OCI-LY1 (cell line): ENCODE measurements around the gene KY.

Source experiments
- H2AFZ ChIP-seq: fragments of 200-600 bp; sonication (generic), shearing (Covaris generic); 2 replicates; pipeline ENCODE4 v1.6.0; 2014; ENCODE audit warnings: antibody characterized with exemption, mild to moderate bottlenecking, low read length
- H3F3A ChIP-seq: fragments of 200-600 bp; sonication (generic), shearing (Covaris generic); 2 replicates; pipeline ENCODE4 v1.6.0; 2014; ENCODE audit warnings: mild to moderate bottlenecking, antibody characterized with exemption, low read length, moderate library complexity; ENCODE audit not compliant: insufficient read depth
- H3K27ac ChIP-seq: fragments of 200-600 bp; sonication (generic); 2 replicates; pipeline ENCODE4 v1.5.1; 2014; ENCODE audit warnings: low read length, mixed run types, mild to moderate bottlenecking, low read depth; ENCODE audit not compliant: poor library complexity, severe bottlenecking
- H3K27me3 ChIP-seq: fragments of 200-600 bp; sonication (generic); 2 replicates; pipeline ENCODE4 v1.6.0; 2014; ENCODE audit warnings: antibody characterized with exemption, mild to moderate bottlenecking, low read length, moderate library complexity; ENCODE audit not compliant: insufficient read depth
- H3K36me3 ChIP-seq: fragments of 200-600 bp; sonication (generic); 2 replicates; pipeline ENCODE4 v1.6.1; 2014; ENCODE audit warnings: mild to moderate bottlenecking, antibody characterized with exemption, low read length, moderate library complexity, mixed read lengths; ENCODE audit not compliant: insufficient read depth
- H3K4me1 ChIP-seq: fragments of 200-600 bp; sonication (generic); 2 replicates; pipeline ENCODE4 v1.5.1; 2014; ENCODE audit warnings: mild to moderate bottlenecking, low read length, moderate library complexity; ENCODE audit not compliant: insufficient read depth, severe bottlenecking
- H3K4me2 ChIP-seq: fragments of 200-600 bp; sonication (generic), shearing (Covaris generic); 2 replicates; pipeline ENCODE4 v1.6.1; 2014; ENCODE audit warnings: low read length
- H3K4me3 ChIP-seq: fragments of 200-600 bp; sonication (generic); 2 replicates; pipeline ENCODE4 v1.5.1; 2014; ENCODE audit warnings: low read length, low read depth, mild to moderate bottlenecking, mixed read lengths; ENCODE audit not compliant: poor library complexity, severe bottlenecking
- H3K79me2 ChIP-seq: fragments of 200-600 bp; shearing (Covaris generic); 2 replicates; pipeline ENCODE4 v1.6.1; 2016; ENCODE audit warnings: mixed run types, low read length, mixed read lengths; ENCODE audit not compliant: insufficient read depth
- H3K9ac ChIP-seq: fragments of 200-600 bp; sonication (generic), shearing (Covaris generic); 2 replicates; pipeline ENCODE4 v1.6.1; 2014; ENCODE audit warnings: mild to moderate bottlenecking, low read length, mixed read lengths
- H3K9me2 ChIP-seq: fragments of 200-600 bp; sonication (generic), shearing (Covaris generic); 2 replicates; pipeline ENCODE4 v1.6.1; 2014; ENCODE audit warnings: low read depth, mild to moderate bottlenecking, low read length, mixed read lengths
- H3K9me3 ChIP-seq: fragments of 200-600 bp; shearing (Covaris generic); 2 replicates; pipeline ENCODE4 v1.6.1; 2014; ENCODE audit warnings: low read length, mixed read lengths
- H4K20me1 ChIP-seq: fragments of 200-600 bp; sonication (generic), shearing (Covaris generic); 2 replicates; pipeline ENCODE4 v1.6.0; 2016; ENCODE audit warnings: mild to moderate bottlenecking, low read length; ENCODE audit not compliant: insufficient read depth
- EZH2 ChIP-seq: fragments of 200-600 bp; sonication (generic), shearing (Covaris generic); IDR thresholded peaks from 2 replicates; pipeline ENCODE4 v1.8.0; 2017; ENCODE audit warnings: borderline replicate concordance, mixed run types, mild to moderate bottlenecking, antibody characterized with exemption, low read length, moderate library complexity, mixed read lengths
- TF ChIP-seq, protein P1 (sequence below): fragments of 200-600 bp; sonication (generic), shearing (Covaris generic); IDR thresholded peaks from 2 replicates; pipeline ENCODE4 v1.5.1; 2017; ENCODE audit warnings: mild to moderate bottlenecking, antibody characterized with exemption, low read length, moderate library complexity, mixed read lengths

KY gene

DNA sequence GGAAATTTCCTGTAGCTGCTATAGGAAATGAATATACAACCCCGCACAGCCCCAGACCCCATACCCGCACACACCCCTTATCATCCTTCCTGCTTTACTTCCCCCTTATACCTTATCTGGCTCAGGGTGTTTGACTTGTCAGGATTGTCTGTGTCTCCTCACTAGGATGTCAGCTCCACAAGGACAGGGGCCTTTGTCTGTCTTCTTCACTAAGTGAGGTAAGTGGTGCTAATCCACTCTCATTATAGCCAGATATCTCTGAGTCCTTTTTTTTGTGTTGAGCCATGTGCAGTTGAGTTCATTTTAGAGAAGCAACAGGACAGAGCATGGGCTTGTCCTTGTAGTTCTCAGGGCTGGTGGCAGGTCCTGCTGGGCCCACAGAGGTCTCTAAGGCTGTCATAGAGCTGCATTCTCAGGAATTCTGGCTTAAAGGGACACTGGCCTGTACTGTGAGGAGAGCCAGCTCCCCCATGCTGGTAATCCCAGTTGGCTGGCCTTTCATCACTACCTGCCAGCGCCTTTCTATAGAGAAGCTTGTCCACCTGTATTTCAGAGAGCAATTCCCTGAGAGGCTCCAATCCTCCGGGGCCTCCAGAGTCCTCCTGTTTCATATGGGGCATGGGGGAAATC lies 9.0 kb downstream of the KY start:
- Histone ChIP-seq H3K27ac (no peak overlapping the region), H3K9me3 (no peaks in the 10 kb centered on the region), H3K27me3 (no peaks in the 10 kb centered on the region), H3K4me2 (no peak overlapping the region), H3K4me1 (no peaks in the 10 kb centered on the region), H2AFZ (no peak overlapping the region), H3K79me2 (no peaks in the 10 kb centered on the region), H3F3A (no peaks in the 10 kb centered on the region), H3K9ac (no peak overlapping the region), H3K36me3 (no peaks in the 10 kb centered on the region), H3K9me2 (no peaks in the 10 kb centered on the region), H3K4me3 (no peak overlapping the region), H4K20me1 (no peaks in the 10 kb centered on the region)
- TF ChIP-seq EZH2: no peak
- TF ChIP-seq, protein P1, sequence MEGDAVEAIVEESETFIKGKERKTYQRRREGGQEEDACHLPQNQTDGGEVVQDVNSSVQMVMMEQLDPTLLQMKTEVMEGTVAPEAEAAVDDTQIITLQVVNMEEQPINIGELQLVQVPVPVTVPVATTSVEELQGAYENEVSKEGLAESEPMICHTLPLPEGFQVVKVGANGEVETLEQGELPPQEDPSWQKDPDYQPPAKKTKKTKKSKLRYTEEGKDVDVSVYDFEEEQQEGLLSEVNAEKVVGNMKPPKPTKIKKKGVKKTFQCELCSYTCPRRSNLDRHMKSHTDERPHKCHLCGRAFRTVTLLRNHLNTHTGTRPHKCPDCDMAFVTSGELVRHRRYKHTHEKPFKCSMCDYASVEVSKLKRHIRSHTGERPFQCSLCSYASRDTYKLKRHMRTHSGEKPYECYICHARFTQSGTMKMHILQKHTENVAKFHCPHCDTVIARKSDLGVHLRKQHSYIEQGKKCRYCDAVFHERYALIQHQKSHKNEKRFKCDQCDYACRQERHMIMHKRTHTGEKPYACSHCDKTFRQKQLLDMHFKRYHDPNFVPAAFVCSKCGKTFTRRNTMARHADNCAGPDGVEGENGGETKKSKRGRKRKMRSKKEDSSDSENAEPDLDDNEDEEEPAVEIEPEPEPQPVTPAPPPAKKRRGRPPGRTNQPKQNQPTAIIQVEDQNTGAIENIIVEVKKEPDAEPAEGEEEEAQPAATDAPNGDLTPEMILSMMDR: no peak

DNA sequence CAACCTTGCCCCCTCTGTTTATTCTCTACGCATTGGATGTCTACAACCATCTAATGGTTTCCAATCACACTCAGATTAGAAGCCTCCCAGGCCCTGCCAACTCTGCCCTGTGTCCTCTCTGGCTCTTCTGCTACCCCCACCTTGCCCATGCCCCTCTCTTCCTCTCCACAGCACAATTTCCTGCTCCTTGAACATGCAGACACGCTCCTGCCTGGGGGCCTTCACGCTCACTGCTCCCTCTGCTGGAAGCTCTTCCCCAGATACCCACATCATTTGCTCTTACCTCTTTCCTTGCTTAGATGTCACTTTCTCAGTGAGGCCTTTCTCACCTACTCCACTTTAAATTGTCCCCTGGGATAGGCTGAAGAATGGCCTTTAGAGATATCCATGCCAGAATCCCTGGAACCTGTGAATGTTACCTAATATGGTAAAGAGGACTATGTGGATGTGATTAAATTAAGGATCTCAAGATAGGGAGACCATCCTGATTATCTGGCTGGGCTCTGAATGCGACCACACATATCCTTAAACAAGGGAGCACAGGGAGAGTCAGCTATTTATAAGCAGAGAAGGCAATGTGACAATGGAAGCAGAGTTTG lies 9.9 kb downstream of the KY start:
- H3K36me3 ChIP-seq: no peaks in the 10 kb centered on the region
- no peaks in the 10 kb centered on the region for H3F3A ChIP-seq
- no peak overlapping the region for H3K9ac ChIP-seq
- no peaks in the 10 kb centered on the region for H3K4me1 ChIP-seq
- TF ChIP-seq, protein P1: peak; percentile 68; the same call in 1 of the 2 replicates
- no peak for TF ChIP-seq EZH2
- no peak overlapping the region for H3K27ac ChIP-seq
- H3K9me2 ChIP-seq: no peaks in the 10 kb centered on the region
- H2AFZ ChIP-seq: no peak overlapping the region
- H3K4me2 ChIP-seq: no peak overlapping the region
- no peaks in the 10 kb centered on the region for H3K9me3 ChIP-seq
- H4K20me1 ChIP-seq: no peaks in the 10 kb centered on the region
- no peak overlapping the region for H3K4me3 ChIP-seq
- H3K27me3 ChIP-seq: no peaks in the 10 kb centered on the region
- H3K79me2 ChIP-seq: no peaks in the 10 kb centered on the region

DNA sequence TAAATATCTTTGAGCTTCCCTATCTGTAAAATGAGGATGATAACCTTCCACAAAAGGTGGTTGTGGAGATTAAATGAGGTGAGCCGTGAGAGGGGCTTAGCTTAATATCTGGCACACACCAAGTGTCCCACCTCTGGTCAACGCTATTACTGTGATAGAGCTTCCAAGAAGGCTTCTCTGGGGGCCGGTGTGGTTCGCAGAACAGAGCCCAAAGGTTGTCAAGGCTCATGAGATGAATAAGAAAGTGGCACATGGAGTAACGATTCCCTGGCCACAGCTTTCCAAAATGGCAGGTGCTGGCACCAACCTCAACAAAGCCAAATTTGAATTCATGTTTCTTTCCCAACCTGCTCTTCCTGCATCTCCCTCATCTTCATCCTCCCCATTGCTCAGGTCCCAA lies 10.4 kb downstream of the KY start:
- TF ChIP-seq EZH2: no peak
- TF ChIP-seq, protein P1: no peak
- H3K4me1 ChIP-seq: no peaks in the 10 kb centered on the region
- no peaks in the 10 kb centered on the region for H4K20me1 ChIP-seq

More for the DNA sequence above, 10.4 kb downstream of the KY start:
- Histone ChIP-seq H3K9me3 (no peaks in the 10 kb centered on the region), H3K27ac (no peak overlapping the region), H2AFZ (no peak overlapping the region), H3F3A (no peaks in the 10 kb centered on the region), H3K27me3 (no peaks in the 10 kb centered on the region), H3K9ac (no peak overlapping the region), H3K4me2 (no peak overlapping the region), H3K79me2 (no peaks in the 10 kb centered on the region), H3K9me2 (no peaks in the 10 kb centered on the region), H3K36me3 (no peaks in the 10 kb centered on the region), H3K4me3 (no peak overlapping the region)
